DMS 273 treated with DMSO at 0.1 percent for 48 hours (cell line): ENCODE measurements around the gene STAB1.
A peak's percentile ranks its signal among the peaks of the same experiment; 100 is the strongest.

Experiments
- DNase-seq: peaks from one replicate; lab custom pipeline; 2025; lab: John Stamatoyannopoulos, UW

The STAB1 gene

DNA sequence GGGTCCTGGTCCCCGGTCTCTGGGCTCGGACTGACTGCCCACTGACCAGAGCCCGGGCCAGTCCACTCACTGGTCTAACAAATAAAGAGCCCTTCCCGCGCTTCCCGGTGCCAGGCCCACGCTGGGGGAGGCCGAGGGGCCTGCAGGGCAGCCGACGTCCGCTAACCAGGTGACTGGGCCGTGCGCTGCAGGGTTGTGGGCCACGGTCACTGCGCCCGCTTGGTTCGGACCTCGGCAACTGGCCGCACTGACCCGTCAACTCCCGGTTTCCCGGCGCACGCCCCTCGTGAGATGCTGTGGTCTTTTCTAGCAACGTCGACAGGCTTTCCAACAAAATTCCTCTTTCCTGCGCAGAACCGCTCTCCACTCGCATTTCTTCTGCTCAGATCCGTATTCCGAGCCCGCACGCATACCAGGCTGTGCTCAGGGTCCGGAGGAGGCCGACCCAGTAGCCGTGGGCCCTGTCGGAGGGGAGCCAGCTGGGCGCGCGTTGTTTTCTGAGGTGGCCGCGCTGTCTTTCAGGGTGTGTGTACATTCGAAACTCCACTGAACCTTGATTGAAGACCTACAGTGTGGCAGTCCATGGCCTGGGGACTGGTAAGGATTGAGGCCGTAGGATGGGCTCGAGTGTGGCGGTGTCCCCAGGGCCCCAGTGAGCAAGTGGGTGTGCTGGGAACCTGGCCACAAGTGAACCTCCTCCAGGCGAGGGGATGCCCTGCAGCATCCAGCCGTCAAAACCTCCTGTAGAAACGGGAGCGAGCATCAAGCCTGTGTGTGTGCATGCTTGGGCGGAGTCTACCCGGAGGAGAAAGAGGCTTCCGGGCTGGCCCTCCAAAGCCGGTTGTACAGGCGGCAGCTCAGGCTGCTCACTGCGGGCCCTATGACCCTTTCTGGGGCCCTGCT is 39.4 kb downstream of the STAB1 start:
- no peak for DNase-seq

- no peak for DNase-seq
Measured at GRCh38 chr3:52535411-52536111, 40.4 kb downstream of the STAB1 start.

DNA sequence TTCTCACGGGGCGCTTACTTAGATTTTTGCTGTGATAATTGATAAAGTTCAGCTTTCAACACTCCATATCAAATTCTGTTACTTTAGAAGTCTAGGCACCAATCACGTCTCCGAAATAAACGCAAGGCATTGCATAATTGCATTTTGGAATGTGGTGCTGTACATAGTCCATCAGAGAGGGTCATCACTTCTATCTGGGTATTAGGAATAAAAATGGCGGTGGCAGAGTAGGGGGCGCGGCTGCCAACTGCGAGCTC is 40.9 kb downstream of the STAB1 start:
- no peak for DNase-seq

GRCh38 chr3:52536369-52537164 is 41.4 kb downstream of the STAB1 start, which contains the start of gene UQCC5:
Gene UQCC5, plus strand, starts transcription at chr3:52536605. Its CDS starts 151 bp downstream, at chr3:52536756.
- peak; percentile 89 for DNase-seq

DNA sequence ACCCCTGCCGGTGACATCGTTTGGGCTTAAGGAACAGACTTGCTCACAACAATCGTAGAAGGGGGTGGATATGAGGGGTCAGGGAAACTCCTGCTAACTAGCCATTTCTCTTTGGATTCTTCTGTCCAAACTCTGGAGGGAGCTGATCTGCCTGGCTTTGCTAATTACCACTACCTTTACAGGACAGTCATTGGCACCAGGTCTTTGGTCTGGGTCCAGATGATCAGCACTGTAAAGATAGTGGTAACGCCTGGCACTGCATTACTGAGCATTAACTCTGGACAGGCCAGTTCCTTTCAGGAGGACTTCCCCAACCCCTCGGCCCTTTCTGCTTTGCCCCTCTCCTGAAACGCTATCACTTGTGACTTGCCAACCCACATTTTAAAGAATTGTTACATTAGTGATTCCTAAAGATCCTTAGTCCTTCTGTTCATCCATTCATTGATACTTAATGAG is 42.1 kb downstream of the STAB1 start:
- no peak for DNase-seq

GRCh38 chr3:52537726-52538421 is 42.7 kb downstream of the STAB1 start:
- no peak for DNase-seq

GRCh38 chr3:52539010-52539653 is 44.0 kb downstream of the STAB1 start:
- DNase-seq: no peak

GRCh38 chr3:52541050-52541449 is 45.9 kb downstream of the STAB1 start:
- no peak for DNase-seq

GRCh38 chr3:52544937-52545336 is 49.8 kb downstream of the STAB1 start:
- no peak for DNase-seq

- DNase-seq: no peak
Measured at GRCh38 chr3:52546111-52546901, 51.2 kb downstream of the STAB1 start.

DNA sequence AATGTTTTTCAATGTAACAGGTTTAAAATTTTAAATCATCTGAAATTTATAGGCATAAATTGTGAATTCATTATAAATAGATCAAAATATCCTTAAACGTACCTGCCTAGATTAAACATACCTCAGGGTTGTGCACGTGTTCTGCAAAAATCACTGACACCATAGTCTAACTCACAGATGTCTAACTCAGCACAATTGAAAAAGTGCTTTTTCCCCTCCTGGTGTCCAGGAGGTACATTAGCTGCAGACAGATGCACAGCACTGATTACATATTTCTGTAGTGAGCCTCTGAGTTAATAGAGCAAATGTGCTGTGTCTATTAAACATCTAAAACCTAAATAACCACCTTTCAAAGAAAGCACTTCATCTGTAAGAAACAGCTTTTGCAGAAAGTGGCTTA is 52.0 kb downstream of the STAB1 start:
- DNase-seq: no peak

- no peak for DNase-seq
Measured at GRCh38 chr3:52551118-52551517, 56.0 kb downstream of the STAB1 start.

DNA sequence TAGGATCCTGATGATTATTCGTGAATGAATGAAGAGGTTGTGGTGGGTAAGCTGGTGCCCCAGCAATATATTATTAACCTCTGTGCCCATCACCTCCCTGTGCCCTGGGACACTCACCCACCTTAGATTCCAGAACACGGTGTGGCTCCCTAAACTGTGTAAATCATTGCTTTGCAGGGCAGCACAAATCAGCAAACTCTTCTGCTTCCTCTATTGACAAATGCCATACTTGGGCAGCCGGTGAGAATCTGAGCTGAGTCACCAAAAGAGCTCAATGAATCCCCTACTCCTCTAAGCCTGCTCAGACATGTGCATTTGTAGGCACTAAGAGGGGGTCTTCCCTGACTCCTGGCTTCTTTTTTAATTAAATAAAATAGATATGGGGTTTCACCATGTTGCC is 57.0 kb downstream of the STAB1 start:
- no peak for DNase-seq

DNA sequence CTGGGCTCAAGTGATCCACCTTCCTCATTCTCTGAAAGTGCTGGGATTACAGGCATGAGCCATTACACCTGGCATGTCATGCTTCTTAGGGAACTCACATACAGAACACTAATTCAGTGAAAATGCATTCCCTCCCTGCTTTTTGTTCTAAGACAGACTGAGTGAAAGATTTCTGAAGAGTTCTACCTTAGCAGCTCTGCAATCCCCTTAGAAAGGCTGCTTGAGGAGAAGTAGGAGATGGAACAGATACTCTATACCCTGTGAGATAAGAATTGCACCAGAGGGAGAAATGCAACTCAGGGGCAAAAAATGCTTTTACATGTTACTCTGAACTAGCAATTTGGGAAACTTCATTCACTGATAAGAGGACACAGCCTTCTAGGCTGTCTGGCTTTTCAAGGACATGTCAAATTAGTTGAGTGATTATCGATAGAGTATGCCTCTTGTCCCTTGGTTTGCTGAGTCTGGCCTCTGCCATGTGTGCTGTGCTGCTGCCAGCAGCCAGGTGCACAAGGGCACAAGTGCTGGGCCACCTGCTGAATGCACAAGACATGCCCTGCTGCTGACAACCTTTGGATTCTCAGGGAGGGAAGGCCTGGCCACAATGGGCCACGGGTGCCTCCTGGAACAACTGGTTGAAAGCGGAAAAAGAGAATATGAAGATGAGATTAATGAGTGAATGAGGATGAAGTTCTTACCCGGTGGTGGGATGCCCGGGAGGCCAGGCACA is 59.1 kb downstream of the STAB1 start:
- no peak for DNase-seq

DNA sequence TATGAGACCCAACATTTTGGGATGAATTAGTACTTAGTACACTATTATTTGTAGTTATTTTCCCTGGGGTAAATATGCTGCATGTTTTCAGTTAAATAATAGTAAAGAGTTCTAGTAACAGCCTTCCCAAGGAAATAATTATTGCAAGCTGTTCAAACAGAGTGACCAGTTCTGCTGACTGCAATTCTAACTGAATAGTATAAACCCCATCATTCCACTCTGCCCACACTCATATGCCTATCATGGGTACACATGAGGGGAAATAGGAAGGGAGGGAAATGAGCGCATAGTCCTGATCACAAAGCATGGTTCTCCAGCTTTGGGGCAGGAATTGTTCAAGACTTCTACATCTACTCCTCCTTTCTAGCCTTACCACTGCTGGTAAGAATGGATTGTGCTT is 59.9 kb downstream of the STAB1 start:
- DNase-seq: no peak

- DNase-seq: no peak
Measured at GRCh38 chr3:52557011-52557960, 62.1 kb downstream of the STAB1 start.

DNA sequence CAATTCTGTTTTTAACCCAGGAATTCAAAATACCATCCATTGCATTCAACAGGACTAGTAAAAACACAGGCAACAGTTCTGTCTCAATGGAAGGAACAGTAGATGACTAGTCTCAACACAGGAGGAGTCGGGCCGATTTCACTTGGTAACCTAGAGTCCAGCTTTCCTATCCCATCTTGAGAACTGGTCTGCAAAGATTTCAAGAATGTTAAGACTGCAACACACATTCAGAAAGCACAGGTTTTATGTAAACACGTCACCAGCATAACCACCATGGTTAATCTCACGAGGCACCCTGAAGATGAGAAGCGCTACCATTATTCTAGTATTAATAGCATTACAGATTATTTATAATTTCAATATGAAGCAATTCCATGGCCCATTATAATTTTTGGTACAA is 63.3 kb downstream of the STAB1 start:
- no peak for DNase-seq

DNA sequence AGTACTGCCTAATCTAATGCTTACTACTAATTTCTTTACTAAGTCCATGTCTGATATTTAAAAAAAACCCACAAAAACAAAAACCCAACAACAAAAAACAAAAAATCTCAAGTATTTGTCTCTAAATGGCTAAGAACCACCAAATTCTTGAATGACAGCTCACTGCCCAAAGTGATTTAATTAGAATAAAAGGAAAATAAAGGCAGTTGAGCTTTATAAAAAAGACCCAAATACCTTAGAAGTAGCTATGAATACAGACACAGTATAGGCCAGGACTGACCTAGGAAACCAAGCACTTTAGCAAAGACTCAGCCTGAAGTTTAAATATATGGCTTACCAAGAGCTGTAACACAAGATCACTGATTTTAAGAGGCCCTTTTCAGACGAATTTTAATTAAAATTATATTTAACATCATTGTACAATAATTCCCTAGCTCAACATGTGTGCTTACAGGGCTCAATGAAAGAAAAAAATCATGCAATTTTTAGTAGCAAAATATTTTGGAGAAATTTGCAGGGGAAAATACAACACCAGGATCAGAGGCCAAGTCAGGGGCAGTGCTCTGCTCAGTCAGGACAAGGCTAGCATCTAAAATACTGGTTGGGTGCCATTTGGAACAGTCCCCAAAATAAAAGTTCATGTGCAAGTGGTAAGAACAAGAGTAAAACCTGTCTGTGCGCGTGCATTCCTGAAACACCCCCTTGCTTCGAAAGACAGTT is 66.0 kb downstream of the STAB1 start:
- no peak for DNase-seq
